T-helper 2 cell (primary cell): ENCODE data around the gene UBAP2L.
A peak's percentile ranks its signal among the peaks of the same experiment; 100 is the strongest.
"Not testable (repeated sequence)": the region's sequence is repeated elsewhere in the genome, so short reads cannot be mapped to it uniquely, and the experiment has no call there.

Experiments used
- DNase-seq, 5 experiments: peaks; one replicate each; pipeline versions ENCODE4 v3.0.0 to v3.0.0-alpha.2; 2012 to 2022

UBAP2L gene

DNA sequence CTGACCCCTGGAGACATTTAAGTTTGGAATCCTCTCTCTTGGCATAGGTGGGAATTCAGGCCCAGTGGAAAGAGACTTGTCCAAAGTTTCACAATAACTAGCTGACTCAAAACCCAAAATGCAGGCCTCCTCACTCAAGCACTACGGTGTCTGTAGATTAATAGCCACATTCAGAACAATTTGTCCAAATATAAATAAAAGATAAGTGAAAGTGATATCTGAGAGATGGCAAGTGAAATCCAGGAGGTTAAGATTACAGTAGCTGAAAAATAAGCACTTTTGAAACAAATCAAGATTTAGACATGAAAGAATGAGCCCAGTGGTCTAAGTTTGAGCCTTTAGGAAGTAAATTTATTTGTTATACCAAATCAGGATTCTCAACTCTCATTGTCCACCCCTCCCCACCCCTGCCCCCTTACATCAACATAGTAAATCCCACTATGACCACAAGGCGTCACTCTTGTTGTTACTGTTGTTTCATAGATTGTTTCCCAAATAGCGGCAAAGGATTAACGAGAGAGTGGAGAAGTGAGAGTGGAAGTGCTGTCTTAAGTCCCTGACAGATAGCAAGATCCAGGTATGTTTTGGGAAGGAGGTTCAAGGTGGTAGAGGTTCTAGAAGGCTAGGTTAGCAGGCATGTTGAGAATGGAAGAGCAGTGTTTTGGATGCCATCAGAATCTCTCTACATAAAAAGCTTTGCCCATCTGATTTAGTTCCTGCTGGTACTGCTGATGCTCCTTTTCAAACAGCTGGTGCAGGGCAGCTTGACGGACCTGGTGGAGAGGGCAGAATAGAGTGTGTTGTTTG, 21.8 kb upstream of the UBAP2L start:
- peak in 2 of 5 experiments; percentile 30 to 68 for DNase-seq

DNA sequence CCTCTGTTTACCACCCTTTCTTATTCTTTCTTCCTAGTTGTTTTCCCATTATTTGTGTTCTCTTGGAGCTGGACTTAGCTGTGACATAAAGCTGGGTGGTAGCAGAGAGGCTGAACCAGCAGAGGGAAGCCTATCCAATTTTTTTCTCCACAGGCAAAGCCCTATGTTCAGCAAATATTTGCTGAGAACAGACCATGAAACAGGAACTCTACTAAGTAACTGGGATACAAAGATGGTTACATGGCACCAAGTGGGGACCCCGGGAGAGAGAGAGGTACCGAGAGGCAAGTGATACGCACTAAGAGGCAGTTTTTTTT, 21.2 kb upstream of the UBAP2L start:
- no peak for DNase-seq

DNA sequence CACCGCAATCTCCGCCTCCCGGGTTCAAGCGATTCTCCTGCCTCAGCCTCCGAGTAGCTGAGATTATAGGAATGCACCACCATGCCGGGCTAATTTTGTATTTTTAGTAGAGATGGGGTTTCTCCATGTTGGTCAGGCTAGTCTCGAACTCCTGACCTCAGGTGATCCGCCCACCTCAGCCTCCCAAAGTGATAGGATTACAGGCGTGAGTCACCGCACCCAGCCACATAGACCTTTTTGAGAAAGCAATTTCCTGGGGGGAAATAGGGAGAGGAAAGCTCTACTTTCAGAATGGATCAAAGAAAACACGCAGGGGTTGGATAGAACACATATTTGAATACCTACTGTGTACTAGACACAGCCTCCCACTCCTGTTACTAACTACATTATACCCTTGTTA, 15.0 kb upstream of the UBAP2L start:
- DNase-seq = not testable (repeated sequence)

DNA sequence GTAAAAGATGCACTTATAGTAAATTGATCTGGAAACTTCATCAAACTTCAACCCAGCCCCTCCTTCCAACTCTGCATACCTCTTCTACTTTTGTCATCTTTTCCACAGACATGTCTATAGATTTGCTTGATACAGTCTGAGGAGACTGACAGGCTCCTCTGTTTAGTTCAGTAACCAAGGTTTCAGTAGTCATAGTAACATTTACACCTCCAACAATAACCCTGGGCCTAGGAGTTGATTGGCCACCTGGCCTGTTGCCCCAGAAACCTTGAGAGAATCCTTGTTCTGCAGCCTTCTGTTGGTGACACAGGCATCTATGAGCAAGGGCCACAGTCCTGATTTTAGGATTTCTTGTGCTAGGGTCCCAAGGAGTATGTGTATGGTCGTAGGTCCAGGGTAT, 14.6 kb upstream of the UBAP2L start, which contains the start of gene CFAP141:
TSS of gene CFAP141 (minus strand) at position 138 of the 400 bp plus-strand sequence. CDS start at position 112, 26 bp downstream.
- DNase-seq = peak in 1 of 5 experiments; percentile 36

DNA sequence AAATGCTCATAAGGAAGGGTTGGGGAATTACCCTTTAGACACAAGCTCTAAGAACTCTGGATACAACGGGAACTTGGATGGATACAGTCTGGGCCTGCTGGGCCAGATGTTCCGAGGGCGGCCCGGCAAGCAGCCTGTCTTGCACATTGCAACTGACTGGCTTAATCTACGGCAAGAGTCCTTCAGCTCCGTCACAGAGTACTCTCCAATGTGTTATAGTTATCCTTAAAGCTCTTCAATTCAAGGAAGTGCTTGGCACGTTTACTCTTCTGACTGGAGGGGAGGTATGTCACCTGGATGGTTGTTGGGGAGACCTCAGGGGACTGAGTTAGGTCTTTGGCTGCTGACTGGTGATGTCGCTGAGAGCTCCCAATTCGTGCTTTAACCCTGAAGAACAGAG, 13.5 kb upstream of the UBAP2L start:
- no peak for DNase-seq

DNA sequence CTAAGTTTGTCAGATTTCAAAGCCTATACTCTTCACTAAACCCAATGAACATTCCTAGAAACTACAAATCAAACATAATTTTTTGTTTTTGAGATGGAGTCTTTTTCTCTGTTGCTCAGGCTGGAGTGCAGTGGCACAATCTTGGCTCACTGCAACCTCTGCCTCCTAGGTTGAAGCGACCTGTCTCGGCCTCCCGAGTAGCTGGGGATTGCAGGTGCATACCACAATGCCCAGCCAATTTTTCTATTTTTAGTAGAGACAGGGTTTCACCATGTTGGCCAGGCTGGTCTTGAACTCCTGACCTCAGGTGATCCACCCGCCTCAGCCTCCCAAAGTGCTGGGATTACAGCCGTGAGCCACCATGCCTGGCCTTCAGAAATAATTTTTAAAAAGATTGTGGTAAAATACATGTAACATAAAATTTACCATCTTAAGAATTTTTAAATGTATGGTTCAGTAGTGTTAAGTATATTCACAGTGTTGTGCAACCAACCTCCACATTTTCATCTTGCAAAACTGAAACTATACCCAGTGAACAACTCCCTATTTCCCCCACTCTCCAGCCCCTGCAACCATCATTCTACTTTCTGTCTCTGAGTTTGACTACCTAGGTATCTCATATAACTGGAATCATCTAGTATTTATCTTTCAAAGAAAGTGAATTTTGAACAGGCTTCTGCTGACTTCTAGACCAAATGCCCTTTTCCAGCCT, 11.9 kb upstream of the UBAP2L start:
- DNase-seq = no peak

DNA sequence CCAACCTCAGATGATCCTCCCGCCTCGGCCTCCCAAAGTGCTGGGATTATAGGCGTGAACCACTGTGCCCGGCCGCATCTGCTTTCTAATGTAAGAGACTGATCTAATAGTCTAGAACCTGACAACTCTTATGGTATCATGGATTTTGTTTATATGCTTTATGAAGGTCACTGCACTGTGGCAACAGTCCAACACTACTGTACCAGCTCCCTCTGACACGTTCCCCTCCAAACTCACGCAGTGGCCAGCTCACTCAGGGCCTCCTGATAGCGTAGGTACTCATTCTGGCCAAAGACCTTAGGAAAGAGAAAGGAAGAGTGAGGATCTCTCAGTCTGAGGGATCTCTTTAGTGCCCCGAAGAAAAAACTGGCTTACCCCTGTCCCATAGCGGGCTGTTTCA, 8.7 kb upstream of the UBAP2L start:
- no peak for DNase-seq

DNA sequence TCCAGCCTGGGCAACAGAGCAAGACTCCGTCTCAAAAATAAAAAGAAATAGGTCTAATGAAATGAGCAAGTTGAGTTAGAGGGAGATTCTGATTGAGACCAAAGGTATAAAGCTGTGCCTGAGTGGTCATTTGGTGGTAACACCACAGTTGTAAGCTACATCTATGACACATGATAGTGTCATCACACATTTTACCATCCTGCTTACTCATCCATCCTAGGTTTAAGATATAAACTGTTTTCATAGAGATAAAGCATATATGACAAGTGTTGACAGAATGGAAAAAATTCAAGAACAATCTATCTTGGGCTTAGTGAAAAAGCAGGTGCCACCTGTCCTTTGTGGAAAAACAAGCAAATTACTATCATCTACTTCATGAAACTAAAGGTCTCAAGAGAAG, 7.5 kb upstream of the UBAP2L start:
- no peak for DNase-seq

DNA sequence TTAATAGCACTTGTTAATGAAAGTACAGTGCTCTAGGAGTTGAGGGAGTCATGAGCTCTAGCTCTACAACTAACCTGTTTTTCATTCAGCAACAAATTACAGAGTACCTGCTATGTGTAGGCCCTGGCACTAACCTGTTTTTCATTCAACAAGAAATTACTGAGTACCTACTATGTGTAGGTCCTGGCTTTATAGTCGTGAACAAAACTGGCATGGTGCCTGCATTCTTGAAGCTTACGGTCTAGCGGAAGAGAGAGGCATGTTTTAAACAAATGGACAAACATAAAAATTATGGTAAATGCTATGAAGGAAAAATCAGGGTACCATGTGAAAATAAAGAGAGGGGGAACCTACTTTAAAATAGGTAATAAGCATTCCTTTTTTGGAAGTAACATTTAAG, 2.2 kb upstream of the UBAP2L start:
- DNase-seq = no peak

DNA sequence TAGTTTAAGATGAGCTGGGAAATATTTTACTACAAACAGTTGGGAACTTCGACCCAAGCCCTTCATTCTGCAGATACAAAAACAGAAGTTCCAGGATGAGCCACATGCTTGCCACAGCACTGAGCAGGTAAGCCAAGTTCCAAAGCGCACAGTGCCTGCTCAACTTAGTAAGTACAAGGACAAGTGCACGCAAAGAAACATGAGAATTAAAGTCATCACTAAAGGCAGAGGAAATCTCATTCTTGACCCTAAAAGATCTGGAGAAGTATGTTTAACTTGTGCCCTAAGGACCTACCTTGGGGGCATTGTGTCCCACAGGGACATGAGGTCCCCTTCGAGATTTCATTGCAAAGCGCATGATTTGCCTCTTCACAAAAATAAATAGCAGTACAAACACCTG, 1.2 kb upstream of the UBAP2L start:
- peak in 1 of 5 experiments; percentile 24 for DNase-seq

DNA sequence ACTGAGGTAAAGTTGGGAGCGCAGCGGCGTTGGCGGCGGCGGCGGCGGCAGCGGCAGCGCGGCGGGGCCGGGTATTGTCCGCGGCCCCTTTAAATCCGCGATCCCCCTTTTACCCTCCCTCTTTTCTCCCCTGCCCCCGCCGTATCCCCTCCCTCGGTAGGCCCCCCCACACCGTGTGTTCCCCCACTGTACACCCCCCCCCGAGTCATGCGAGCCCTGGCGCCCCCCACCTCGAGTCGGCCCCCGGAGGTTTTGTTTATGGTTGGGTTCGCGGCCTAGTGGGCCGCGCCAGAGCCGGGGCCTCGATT, 169 bp downstream of the UBAP2L start:
- no peak for DNase-seq

DNA sequence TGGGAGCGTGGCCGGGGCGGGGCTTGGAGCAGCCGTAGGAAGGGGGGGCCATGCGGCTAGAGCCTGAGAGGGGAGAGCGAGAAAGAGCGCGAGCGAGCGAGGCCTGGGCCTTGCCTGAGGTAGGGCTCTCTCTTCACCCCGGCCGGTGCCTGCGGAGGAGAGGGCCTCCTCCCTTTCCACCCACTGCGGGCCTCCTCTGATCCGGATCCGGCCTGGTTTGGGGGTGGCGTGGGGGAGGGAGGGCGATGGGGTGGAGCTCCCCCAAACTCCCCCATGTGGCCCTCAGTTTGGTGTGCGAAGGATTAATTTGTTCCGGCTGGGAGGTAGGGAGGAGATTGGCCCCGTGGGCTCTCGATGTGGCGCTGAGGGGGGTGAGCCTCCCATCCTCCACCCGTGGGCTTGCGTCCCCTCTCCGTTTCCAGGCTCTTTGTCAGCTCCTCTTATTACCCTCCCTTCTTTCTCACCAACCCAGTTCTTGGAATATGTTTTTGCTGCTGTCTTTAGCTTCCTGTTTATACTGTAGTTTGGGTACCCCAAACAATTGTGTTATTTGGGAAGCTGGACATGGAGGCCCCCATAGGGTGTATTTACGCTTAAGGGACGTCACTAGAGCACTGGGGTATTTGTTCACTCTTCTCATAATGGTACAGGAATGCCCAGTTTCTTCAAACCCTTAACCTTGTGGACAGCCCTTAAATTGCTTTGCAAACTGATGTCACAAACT, 685 bp downstream of the UBAP2L start:
- peak; percentile 52 to 81 (median 67) for DNase-seq

DNA sequence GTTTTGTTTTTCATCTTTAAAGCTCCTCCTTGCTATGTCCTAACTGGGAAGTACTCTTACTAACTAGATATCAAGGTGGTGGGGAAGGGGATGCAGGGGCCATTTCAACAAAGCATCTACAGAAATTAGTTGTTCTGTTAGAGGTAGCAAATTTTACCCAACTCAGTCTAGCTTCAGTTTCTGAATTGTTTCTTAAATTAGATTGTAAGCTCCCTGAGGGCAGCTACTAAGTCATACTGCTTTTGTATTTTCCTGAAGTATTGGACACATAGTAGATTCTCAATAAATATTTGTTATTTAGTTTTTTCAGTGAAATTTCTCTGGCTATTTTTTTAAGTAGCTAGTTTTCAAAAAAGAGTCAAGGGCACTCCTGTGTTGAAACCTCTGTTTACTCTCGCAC, 1.8 kb downstream of the UBAP2L start:
- no peak for DNase-seq

DNA sequence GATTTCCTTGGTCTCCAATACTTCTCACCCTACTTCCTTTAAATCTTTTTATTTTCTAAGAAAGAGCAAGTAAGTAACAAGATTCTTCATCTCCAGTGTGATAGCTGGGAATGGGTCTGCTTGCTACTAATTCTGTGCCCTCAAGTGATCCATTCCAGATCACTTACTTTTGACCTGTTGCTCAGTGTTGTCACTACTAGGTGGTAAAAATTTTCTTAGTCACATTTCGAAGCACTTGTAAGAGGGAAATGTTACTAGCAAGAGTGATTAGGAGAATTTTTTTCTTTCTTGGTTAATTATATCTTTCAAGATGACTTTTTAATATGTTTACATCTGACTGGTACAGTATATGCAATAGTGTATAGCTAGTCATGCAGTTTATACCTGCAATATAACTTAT, 2.2 kb downstream of the UBAP2L start:
- no peak for DNase-seq

DNA sequence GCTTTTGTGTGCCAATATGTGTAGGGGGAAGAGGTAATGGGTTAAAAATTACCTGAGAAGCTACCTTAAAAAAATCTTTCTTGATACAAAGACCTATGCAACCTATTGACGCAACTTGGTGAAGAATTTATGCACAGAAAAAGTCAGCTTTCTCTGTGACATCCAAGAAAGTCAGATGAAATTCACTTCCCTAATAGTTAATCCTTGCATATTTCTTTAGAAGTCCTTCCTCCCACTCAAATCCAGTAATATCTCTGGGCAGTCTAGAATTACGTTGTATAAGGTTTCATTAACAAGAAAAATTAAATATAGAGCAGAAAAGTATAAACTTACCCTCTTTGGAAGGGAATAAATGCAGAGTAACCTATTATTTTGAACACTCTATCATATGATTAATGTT, 2.9 kb downstream of the UBAP2L start:
- no peak for DNase-seq

DNA sequence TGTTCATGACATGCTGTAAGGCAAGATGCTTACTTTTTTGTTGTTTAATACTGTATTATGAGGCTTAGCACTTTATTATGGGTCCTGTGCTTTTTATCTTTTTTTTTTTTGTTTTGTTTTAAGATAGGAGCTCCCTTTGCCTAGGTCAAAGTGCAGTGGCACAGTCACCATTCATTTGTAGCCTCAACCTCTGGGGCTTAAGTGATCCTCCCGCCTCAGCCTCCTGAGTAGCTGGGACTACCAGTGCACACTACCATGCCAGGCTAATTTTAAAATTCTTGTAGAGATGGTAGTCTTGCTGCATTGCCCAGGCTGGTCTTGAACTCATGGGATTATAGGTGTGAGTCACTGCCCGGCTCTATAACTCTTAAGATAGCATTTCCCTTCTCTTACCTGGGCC, 4.6 kb downstream of the UBAP2L start:
- no peak for DNase-seq

DNA sequence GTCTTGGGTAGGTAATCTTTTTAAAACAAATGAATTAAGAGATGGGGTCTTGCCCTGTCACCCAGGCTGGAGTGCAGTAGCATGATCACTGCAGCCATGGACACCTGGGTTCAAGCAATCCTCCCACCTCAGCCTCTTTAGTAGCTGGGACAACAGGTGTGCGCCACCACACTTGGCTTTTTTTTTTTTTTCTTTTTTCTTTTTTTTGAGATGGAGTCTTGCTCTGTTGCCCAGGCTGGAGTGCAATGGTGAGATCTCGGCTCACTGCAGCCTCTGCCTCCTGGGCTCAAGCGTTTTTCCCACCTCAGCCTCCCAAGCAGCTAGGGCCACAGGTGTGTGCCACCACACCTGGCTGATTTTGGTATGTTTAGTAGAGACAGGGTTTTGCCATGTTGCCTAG, 10.4 kb downstream of the UBAP2L start:
- not testable (repeated sequence) for DNase-seq

DNA sequence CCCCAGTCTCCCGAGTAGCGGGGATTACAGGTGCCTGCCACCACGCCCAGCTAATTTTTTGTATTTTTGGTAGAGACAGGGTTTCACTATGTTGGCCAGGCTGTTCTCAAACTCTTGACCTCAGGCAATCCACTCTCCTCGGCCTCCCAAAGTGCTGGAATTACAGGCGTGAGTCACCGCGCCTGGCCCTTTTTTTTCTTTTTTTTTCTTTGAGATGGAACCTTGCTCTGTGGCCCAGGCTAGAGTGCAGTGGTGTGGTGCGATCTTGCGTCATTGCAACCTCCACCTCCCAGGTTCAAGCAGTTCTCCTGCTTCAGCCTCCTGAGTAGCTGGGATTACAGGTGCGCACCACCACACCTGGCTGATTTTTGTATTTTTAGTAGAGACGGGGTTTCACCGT, 12.4 kb downstream of the UBAP2L start:
- DNase-seq = not testable (repeated sequence)

DNA sequence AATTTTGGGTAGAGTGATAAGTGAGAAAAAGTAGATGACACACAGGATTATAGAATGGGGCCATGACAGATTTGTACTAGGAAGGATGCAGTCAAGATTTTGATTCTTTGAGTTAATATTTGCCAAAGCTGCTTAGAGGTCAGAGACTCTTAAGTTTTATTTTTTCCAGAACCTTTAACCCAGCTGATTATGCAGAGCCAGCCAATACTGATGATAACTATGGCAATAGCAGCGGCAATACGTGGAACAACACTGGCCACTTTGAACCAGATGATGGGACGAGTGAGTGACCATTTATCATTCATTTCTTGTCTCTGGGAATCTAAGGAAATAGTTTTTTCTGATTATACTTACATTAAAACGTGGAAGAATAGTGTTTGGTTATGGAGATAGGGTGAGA, 16.1 kb downstream of the UBAP2L start:
- no peak for DNase-seq

DNA sequence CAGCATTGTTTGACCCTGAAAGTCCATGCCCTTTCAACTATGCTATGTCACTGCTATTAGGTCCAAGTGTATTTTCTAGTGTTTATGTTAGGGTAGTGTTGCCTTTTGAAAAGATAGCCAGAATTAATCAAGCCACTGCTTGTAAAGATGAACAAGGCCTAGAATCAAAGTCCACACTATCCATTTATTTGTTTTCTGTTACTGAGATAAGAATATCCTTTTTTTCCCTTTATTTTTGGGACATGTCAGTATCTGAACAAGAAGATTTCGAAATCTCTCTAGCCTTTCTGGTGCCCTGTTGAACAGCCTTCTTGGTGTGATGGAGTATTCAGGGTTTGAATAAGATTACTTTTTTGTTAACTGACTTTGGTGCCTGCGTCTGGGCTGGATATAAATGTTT, 16.7 kb downstream of the UBAP2L start:
- DNase-seq = no peak

DNA sequence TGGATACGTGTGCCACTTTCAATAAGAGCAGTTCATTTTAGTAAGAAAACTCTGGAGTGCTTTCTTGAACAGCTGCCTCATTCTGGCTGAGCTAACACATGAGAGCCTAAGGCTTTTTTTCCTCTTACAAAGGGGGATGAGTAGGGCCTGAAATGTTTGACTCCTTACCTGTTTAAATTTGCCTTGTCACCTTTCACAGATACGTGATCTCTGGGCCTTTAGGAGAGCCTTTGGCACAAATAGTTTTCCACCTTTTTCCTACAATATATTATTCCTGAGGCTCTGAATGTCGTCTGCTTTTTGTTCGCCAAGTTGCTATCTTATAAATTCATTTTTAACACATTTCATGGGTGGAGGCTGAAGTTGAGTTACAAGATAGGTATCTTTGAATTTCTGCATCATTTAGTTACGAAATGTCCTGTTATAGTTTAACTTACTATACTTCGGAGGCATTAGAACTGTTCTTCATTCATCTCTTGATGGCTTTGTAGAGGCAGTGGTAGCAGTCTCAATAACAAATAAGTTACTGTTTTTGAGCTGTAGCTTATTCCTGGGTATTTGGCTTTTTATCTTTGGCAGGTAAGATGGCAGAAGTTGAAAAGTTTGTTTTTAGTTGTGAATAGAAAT, 17.2 kb downstream of the UBAP2L start:
- DNase-seq = no peak

DNA sequence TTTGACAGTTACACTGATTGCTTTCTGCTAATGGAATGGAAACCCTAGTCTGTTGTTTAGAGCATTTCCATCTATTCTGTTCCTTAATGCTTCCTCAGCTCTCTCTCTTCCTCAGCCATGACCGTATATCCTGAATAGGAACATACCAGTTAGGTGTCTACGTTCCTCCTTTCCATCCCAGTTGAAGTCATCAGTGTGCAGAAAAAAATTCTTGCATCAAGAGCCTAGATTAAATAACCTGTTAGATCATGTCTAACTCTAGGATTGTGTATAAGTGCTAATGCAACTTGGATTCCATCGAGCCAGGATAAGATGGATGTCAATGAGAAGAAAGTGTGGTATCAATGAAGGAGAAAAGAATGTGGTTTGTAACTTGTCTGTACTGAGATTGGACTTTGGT, 18.7 kb downstream of the UBAP2L start:
- DNase-seq = no peak

DNA sequence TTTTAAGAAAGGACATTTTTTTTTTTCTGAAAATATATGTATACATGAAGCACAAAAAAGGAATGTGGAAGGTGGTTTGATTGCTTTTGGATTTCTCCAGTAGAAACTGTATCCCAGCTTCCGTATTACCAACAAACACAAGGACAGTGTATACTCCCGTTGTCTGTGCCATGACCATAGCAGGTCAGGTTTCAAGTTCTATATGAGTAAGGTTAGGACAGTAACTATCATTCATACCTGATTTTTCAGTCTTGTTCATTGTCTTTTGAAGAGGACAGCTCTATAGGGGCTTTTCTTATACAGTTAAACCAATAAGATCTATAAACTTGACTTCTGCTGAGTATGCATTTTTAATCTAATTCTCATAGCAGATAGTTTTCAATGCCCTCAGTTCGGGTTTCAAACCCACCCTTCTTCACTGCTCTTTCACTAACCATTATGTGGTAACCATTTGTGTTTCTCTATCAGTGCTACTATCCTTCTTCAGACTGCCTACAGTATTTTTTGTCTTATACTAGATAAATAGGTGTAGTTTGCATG, 19.6 kb downstream of the UBAP2L start:
- DNase-seq = no peak
